GM21737 (cell line): ENCODE results near the gene TTLL11.
"Not testable (repeated sequence)": the region's sequence is repeated elsewhere in the genome, so short reads cannot be mapped to it uniquely, and the experiment has no call there.

Source experiments
- ATAC-seq: cut with Tn5 transposase; IDR thresholded peaks from one replicate; pipeline ENCODE4 v1.9.1; 2021; ENCODE audit warnings: mild to moderate bottlenecking, moderate library complexity; ENCODE audit not compliant: unreplicated experiment

The TTLL11 gene

DNA sequence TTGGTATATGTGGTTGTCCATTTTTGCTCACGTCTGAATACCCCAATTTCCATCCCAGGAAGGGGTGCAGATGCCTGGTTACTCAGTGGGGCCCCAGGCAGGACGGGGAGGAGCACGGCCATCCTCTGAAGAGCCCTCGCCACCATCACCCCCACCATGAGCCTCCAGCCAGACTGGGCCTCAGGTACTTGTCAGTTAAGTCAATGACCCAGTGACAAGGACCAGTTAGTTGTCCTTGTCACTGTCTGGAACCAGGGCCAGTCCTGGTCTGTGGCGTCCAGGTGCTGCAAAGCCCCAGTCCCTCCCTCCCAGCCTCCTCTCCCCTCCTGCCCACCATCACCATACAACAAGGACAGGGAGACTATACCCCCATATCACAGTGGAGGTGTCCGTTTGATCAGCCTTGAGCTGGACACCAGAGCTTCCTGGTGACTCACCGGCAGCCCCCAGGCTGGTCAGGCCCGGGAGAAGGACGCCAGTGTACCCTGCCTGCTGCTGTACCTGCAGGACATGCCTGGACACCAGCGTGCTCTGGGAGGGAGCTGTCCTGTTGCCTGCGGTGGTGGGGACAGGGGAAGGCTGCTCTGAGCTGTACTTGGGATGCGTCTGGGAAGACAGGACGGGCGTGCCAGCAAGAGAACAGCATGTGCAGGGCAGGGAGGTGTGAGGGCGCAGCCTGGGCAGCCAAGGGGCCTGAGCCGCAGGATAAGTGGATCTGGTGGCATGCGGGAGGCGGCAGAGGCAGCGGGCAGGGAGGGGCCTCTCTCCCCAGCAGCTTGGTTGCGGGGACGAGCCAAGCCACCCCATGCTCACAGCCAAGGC is 32.6 kb upstream of the TTLL11 start:
- ATAC-seq: no peak

DNA sequence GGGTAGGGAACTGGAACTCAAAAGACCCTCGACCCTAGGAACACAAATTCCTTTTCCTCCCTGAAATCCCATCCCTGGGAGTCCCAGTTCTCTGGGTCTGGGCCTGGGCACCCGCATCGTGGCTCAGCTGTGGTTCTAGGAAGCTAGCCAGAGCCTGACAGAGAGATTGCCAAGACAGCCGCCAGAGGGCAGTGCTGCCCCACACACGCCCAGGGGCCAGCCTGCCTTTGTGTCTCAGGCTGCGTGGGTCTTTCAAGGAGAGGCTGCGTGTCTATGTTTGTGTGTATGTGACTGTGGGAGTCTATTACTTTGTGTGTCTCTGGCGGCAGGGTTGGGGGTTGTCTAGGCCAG is 32.0 kb upstream of the TTLL11 start:
- ATAC-seq: no peak

- no peak for ATAC-seq
Observed at GRCh38 chr9:122124528-122124927, 31.4 kb upstream of the TTLL11 start.

GRCh38 chr9:122124048-122124447 is 30.9 kb upstream of the TTLL11 start:
- ATAC-seq: no peak

- ATAC-seq: no peak
Observed at GRCh38 chr9:122122903-122123632, 30.0 kb upstream of the TTLL11 start.

GRCh38 chr9:122122468-122122867 is 29.4 kb upstream of the TTLL11 start:
- ATAC-seq: no peak

GRCh38 chr9:122121931-122122330 is 28.8 kb upstream of the TTLL11 start:
- no peak for ATAC-seq

GRCh38 chr9:122121391-122121790 is 28.3 kb upstream of the TTLL11 start:
- no peak for ATAC-seq

DNA sequence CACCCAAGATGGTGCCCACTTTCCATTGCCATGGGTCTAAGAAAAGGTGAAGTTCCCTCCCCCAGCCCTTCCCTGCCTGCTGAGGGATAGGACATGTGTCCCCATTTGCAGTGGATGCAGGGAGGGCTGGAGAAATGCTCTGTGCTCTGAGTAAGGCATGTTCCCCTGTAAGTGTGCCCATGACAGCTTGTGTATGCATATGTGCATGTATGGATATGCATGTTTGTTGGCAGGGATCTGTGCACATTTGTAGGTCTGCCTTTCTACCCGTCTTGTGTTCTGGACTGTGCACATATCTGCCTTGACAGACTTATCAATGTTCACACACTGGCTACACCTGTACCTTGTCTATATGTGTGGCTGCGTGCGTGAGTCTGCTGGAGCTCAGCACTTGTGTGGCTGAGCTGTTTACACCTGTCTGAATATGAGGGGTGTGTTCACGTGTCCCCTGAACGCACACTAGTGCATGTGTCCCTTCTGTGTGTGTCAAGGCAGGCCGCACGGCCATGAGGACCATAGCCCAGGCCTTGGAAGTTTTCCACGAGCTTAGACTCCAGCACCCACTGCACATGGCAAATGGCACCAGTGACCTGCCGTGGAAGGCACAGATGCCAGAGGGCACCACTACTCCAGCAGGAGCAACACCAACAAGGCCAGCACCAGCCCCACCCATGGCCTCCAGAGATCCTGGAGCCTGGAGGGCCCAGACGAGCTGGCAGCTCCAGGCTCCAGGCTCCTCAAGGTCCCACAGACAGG is 27.4 kb upstream of the TTLL11 start:
- ATAC-seq: no peak

DNA sequence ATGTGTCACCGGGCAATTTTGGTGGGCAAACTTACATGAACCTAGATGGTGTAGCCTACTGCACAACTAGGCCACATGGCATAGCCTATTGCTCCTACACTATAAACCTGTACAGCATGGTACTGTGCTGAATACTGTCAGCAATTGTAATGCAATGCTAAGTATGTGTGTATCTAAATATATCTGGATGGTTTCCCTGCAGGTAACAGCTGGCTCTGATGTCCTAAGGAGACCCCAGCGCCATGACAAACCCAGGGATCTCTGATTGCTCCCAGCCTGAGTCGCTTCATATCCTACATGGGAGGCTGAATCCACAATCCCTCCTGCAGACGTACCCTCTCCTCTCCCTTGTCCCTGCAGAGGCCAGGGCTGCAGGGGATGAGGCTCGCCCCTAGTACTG is 26.6 kb upstream of the TTLL11 start:
- ATAC-seq: no peak

DNA sequence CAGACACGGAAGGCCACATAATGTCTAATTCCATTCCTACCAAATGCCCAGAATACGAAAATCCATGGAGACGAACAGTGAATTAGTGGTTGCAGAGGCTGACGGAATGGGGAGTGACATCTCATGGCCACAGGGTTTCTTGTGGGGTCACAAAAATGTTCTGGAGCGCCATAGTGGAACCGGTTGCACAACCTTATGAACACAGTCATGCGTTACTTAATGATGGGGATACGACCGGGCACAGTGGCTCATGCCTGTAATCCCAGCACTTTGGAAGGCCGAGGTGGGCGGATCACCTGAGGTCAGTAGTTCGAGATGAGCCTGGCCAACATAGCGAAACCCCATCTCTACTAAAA is 26.0 kb upstream of the TTLL11 start:
- ATAC-seq: no peak

DNA sequence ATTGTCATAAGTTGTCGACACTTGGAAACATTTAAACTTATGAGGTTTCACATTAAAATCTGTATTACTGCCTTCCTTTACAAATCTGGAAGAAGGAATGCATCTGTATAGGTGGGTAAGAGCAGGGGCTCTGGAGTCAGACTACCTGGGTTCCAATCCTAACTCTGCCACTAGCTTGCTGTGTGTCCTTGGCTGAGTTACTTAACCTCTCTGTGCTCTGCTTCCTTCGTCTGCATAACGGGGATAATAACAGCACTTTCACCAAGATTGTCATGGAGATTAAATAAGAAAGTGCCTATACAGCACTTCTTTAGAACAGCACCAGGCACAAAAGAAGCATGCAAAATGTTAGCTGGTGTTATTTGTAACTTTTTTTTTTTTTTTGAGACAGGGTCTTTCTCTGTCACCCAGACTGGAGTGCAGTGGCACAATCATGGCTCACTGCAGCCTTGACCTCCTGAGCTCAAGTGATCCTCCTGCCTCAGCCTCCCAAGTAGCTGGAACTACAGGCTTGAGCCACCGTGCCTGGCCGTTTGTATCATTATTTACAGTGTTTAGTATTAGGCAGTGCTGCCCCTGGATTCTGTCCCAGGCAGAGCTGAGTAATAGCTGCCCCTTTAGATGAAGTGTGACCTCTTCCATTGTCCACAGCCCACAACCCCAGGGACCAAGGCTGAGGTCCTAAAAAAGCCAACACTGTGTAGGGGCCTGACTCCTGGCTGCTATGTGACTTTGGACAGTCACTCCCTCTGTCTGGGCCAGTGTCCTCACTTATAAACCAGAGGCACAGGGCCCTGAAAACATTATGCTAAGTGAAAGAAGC is 25.4 kb upstream of the TTLL11 start:
- no peak for ATAC-seq

GRCh38 chr9:122117241-122117640 is 24.1 kb upstream of the TTLL11 start:
- ATAC-seq: not testable (repeated sequence)

GRCh38 chr9:122116448-122117173 is 23.5 kb upstream of the TTLL11 start:
- ATAC-seq: no peak

DNA sequence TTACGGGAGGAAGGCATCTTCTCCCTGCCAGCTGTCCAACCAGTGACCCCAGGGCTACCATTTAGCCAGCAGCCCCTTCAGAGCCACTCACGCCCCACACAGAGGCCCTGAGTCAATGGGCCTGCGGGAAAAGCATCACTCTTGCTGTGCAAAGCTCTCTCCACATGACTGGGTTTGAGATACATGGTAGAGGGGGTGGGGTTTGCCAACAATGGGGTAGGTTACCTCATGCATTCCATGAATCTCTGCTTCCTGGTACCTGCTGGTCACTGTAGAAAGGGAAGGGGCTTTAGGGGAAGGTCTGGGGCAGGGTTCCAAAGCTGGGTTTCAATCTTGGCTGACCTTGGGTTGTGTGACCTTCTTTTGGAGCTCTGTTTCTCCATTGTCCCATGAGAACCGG is 22.9 kb upstream of the TTLL11 start:
- ATAC-seq: no peak

GRCh38 chr9:122115176-122116035 is 22.3 kb upstream of the TTLL11 start:
- no peak for ATAC-seq

- ATAC-seq: no peak
Observed at GRCh38 chr9:122113574-122113973, 20.5 kb upstream of the TTLL11 start.

DNA sequence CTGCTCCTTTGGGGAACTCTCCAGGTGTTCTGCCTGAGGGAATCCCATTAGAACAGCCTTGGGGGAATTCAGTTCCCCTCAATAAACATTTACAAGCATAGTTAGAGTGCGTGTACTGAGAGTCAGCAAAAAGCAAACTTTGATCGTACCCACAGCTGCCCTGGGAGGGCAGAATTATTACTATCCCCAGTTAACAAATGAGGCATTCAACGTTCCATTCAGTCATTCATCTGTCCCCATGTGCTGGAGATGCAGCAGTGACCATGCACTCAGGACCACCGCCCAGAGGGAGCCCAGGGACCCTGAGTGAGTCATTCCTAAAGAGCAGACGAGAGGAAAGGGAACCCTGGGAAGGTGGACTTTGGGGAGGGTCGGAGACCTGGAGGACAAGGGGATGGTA is 19.1 kb upstream of the TTLL11 start:
- no peak for ATAC-seq

DNA sequence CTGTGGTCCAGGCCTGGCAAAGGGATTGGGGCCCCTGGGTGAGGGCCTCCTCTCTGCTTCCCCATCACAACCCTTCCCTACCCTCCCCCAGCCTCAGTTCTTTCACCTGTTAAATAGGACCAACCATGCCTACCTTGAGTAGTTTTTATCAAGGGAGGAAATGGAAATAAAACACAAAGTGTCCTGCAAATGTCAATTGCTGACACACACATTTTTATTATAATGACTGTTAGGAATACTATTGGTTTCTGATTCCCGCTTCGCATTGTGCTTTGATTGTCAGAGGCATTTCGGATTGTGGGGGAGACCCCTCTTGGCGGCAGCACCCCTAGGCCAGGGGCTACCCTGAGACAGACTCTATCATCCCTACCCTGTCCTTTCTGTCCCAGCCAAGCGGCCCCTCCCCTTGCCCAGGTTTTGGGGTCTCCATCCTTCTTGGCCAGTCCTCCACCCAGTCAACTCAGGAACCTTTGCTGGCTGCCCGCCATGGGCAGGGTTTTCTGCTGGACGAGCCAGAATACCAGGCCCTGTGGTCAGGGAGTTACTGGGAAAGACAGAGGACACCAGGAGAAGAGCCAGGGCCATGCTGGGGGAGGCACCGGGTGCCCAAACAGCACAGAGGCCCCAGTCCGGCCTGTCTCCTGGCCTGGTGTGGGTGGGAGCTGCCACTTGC is 18.4 kb upstream of the TTLL11 start:
- no peak for ATAC-seq
